Nephron progenitor cell (in vitro differentiated cells): ENCODE results near the gene HRH2.

Experiments
- DNase-seq: peaks from one replicate; pipeline ENCODE4 v3.0.0; 2021
- H3K27ac Mint-ChIP-seq: 2 replicates; pipeline ENCODE4 v1.8.0; 2021; ENCODE audit warnings: mild to moderate bottlenecking, moderate library complexity, mixed read lengths
- H3K27me3 Mint-ChIP-seq: 2 replicates; pipeline ENCODE4 v1.8.0; 2021; ENCODE audit warnings: mild to moderate bottlenecking, low read depth, mixed read lengths; ENCODE audit not compliant: poor library complexity
- H3K36me3 Mint-ChIP-seq: 2 replicates; pipeline ENCODE4 v1.8.0; 2021; ENCODE audit warnings: low read depth, mixed read lengths
- H3K4me1 Mint-ChIP-seq: 2 replicates; pipeline ENCODE4 v1.8.0; 2021; ENCODE audit warnings: mixed read lengths
- H3K4me3 Mint-ChIP-seq: 2 replicates; pipeline ENCODE4 v1.8.0; 2021; ENCODE audit warnings: mild to moderate bottlenecking, moderate library complexity, mixed read lengths
- H3K9me3 Mint-ChIP-seq: 2 replicates; pipeline ENCODE4 v1.8.0; 2021; ENCODE audit warnings: mild to moderate bottlenecking, moderate library complexity, mixed read lengths
- TF ChIP-seq, protein P1 (sequence below): fragments of 200-600 bp; sonication (generic); IDR thresholded peaks from 2 replicates; pipeline ENCODE4 v1.5.0; 2021; ENCODE audit warnings: antibody characterized with exemption

The HRH2 gene

DNA sequence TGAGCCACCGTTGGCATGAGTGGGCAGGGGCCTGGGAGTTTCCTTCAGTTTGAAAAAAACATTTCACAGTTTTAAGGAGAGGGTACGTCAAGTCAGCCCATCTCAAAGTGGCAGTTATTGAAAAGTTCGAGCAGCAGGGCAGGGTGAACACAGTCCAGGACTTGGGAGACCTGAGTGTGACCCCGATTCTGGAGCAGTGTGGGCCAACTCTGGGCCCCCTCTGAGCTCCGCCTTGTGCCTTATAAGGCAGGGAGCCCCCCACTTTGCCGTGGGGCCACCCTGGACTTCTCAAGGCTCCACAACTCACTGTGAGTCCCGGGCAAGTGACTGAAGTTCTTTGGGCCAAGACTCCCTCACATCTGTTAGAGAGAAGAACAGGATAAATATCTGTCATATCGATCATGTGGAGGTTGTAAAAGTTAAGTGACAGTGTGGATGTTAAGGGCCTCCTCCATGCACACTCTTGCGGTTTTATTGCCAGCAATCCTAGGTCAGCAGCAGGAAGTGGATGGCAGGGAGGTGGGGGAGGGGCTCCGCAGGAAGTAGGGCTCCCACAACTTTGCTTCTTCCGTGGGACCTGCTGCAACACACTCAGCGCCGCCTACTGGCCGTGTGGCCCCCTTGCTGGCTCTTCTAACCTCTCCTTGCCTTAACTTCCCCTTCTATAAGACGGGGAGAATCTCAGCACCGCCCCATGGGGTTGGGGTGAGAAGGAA lies 38.4 kb downstream of the HRH2 start:
- peak; percentile 77 for DNase-seq
- Mint-ChIP-seq H3K27ac (peak overlapping the region; percentile 69), H3K36me3 (no peaks in the 10 kb centered on the region), H3K4me3 (no peak overlapping the region), H3K27me3 (peaks cover 3% of the 10 kb centered on the region), H3K4me1 (peaks cover 70% of the 10 kb centered on the region), H3K9me3 (peaks cover 2% of the 10 kb centered on the region)
- TF ChIP-seq, protein P1, sequence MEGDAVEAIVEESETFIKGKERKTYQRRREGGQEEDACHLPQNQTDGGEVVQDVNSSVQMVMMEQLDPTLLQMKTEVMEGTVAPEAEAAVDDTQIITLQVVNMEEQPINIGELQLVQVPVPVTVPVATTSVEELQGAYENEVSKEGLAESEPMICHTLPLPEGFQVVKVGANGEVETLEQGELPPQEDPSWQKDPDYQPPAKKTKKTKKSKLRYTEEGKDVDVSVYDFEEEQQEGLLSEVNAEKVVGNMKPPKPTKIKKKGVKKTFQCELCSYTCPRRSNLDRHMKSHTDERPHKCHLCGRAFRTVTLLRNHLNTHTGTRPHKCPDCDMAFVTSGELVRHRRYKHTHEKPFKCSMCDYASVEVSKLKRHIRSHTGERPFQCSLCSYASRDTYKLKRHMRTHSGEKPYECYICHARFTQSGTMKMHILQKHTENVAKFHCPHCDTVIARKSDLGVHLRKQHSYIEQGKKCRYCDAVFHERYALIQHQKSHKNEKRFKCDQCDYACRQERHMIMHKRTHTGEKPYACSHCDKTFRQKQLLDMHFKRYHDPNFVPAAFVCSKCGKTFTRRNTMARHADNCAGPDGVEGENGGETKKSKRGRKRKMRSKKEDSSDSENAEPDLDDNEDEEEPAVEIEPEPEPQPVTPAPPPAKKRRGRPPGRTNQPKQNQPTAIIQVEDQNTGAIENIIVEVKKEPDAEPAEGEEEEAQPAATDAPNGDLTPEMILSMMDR: peak; percentile 61

DNA sequence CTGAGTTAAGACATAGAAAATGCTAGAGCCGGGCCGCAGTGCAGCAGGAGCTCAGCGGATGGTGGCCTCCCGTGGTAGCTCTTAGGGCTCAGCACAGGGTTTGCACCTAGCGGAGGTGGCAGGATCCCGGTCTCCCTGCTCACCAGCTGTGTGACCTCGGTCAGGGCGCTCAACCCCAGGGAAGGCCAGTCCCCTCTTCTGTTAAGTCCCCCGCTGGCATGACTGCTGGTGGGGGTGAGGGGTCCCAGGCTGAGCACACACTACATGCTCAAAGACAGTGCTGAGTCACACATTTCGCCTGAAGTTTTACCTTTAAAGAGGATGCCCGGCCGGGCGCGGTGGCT lies 39.0 kb downstream of the HRH2 start:
- TF ChIP-seq, protein P1: no peak
- Mint-ChIP-seq H3K27me3 (peaks cover 3% of the 10 kb centered on the region), H3K9me3 (peaks cover 7% of the 10 kb centered on the region), H3K27ac (no peak overlapping the region), H3K36me3 (peaks cover 2% of the 10 kb centered on the region), H3K4me3 (no peak overlapping the region), H3K4me1 (peaks cover 70% of the 10 kb centered on the region)
- no peak for DNase-seq

DNA sequence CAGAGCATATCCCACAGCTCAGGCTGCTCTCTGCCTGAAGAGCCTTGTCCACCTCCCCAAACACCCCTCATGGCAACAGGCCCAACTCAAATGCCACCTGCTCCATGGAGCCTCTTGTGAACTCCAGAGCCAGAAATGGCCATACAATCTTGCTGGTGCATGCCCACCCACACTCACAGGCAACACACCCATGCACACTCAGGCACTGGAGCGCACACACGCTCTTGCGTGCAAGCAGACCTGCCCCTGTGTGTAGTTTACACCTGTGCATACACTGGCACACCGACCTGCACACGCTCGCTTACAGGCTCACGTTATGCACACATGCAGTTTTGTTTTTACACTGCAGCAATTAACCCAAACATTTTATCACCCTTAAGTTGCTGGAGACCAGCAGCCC lies 40.0 kb downstream of the HRH2 start:
- Mint-ChIP-seq H3K36me3 (peaks cover 7% of the 10 kb centered on the region), H3K27me3 (no peaks in the 10 kb centered on the region), H3K27ac (peak overlapping the region; percentile 56), H3K4me3 (no peak overlapping the region), H3K9me3 (peaks cover 12% of the 10 kb centered on the region), H3K4me1 (peaks cover 67% of the 10 kb centered on the region)
- no peak for DNase-seq
- TF ChIP-seq, protein P1: no peak

GRCh38 chr5:175698401-175699115 lies 40.7 kb downstream of the HRH2 start:
- no peak for DNase-seq

GRCh38 chr5:175700991-175701390 lies 43.1 kb downstream of the HRH2 start:
- H3K27ac Mint-ChIP-seq: no peak overlapping the region
- no peak for DNase-seq

More at GRCh38 chr5:175698401-175699115, 40.7 kb downstream of the HRH2 start:
- H3K4me3 Mint-ChIP-seq: no peak overlapping the region
- no peaks in the 10 kb centered on the region for H3K27me3 Mint-ChIP-seq
- H3K27ac Mint-ChIP-seq: peak overlapping the region; percentile 73
- TF ChIP-seq, protein P1: no peak
- peaks cover 7% of the 10 kb centered on the region for H3K36me3 Mint-ChIP-seq
- H3K9me3 Mint-ChIP-seq: peaks cover 18% of the 10 kb centered on the region
- peaks cover 65% of the 10 kb centered on the region for H3K4me1 Mint-ChIP-seq

More at GRCh38 chr5:175700991-175701390, 43.1 kb downstream of the HRH2 start:
- TF ChIP-seq, protein P1: peak; percentile 31
- H3K36me3 Mint-ChIP-seq: peaks cover 7% of the 10 kb centered on the region
- peaks cover 41% of the 10 kb centered on the region for H3K4me1 Mint-ChIP-seq
- no peak overlapping the region for H3K4me3 Mint-ChIP-seq
- no peaks in the 10 kb centered on the region for H3K27me3 Mint-ChIP-seq
- peaks cover 23% of the 10 kb centered on the region for H3K9me3 Mint-ChIP-seq
